NOMO-1 treated with dmso at 0.1 percent for 144 hours (cell line): Measurements from ENCODE around the gene GPR153.

Source experiments
- DNase-seq: peaks from one replicate; lab custom pipeline; 2025; ENCODE audit not compliant: unreplicated experiment; lab: John Stamatoyannopoulos, UW

The GPR153 gene

DNA sequence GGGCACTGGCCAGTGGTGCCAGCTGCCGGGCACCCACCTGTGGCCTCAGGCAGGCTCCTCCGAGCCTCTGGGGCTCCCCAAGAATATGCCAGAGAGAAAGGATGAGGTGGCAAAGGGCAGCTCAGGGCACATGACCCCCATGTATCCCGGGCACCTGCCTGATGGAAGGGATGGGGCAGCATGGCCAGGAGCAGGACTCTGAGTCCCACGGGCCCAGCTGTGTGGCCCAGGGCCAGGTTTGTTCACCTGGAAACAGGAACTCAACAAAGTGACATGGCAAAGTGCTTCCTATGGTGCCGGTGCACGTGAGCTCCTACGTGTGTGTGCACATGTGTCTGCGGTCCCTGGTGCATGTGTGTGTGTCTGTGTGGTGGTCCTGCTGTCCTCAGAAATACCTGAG lies 9.5 kb upstream of the GPR153 start:
- DNase-seq = no peak

DNA sequence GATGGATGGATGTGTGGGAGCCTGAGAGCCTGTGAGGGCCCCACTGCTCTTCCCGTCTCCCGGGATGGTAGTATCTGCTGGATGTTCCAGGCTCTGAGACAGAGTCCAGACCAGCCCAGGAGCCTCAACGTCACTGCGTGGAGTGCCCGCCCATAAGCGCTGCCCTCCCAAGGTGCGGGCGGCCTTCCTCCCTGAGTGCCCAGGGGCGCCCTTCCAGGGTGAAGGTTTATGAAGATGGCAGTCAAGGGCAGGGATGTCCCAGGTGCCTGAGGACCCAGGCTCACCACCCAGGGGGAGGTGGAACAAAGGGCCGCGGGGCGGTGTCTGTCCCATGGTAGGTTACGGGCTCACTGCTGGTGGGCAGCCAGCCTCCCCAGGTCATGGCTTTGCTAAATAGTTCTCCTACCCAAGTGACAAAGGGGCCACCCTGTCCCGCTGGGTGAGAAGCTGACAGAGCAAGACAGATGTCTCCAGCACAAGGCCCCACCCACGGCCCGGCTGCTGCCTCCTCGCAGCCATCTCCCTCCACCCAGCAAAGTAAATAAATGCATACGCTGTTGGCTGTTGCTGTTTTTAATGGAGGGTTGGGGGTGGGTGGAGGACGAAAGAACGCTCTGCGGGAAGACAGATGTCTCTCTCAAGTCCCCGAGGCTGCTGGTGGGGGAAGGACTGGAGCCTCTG lies 9.0 kb upstream of the GPR153 start:
- no peak for DNase-seq

DNA sequence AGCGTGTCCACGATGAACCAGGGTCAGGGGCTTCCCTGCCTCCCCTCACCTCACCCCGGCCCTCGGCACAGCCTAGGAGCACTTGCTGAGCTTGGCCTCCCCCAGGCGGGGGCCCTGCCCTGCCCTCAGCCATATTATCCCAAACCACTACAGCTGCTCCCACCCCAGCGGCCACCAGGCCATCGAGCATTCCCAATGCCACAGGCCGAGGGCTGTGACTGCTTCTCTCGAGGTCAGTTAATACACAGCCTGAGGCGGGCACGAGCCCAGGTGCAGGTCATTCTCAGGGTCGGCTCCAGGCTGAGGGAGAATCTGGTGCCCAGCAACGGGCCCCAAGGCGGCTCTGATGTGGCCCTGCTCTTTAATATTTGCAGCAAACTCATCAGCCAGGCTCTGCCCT lies 8.4 kb upstream of the GPR153 start:
- no peak for DNase-seq

DNA sequence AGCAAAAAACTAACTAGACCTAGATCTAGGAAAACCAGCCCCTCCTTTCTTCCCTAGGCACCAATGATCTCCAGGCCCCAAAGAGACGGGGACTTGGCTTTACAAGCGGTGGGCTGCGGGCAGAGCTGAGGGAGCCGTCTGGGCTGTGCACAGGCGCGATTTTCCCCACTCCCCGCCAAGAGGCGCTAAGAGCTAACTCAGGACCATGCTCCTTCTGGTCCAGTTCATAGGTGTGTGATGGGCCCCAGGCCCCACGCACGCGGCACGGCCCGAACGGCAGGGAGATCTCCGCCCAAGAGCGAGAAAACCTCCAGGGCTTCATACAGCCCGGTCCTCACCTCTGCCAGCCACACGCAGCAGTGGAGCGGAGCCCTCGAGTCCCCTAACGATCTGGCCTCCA lies 7.5 kb upstream of the GPR153 start:
- DNase-seq = no peak

DNA sequence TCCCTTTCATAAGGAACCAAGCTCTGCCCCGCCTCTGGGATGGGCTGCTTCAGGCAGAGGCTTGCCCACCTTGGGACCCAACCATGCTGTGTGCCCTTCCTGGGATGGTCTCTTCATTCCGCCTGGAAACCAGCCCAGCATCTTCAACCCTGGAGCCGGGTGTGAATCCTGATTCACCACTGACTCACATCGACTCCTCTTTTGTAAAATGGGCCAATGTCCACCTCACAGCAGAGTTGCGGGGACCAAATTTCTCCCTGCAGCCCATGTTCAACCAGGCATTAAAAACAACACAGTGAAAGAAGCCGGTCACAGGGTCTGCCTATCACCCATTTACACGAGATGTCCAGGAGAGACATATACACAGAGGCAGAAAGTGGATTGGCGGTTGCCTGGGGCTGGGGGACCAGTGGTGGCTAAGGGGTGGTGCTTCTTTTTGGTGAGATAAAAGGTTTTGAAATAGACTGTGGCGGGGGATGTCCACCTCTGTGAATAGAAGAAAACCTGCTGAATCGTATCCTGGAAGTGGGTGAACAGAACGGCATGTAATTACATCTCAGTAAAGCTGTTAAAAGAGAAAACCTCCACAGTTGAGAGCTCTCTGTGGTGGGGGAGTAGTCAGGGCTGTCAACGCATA lies 6.9 kb upstream of the GPR153 start:
- no peak for DNase-seq

DNA sequence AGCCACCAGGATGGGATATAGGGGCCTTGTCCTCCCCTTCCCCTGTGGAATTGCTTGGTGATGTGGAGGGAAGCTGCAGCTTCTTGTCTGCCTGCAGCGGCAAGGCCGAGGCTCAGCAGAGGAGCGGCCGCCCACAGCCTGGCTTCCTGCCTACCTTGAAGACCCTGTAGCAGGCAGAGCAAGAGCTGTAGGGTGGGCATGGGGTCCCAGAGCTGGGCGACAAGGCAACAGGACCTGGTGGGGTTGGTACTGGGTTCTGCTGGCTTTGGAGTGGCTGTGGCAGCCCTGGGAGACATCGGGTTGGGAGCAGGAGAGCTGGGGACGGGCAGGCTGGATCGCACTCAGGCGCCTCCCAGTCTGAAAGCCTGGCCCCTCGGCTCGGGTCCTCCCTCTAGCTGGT lies 5.7 kb upstream of the GPR153 start:
- DNase-seq = no peak

DNA sequence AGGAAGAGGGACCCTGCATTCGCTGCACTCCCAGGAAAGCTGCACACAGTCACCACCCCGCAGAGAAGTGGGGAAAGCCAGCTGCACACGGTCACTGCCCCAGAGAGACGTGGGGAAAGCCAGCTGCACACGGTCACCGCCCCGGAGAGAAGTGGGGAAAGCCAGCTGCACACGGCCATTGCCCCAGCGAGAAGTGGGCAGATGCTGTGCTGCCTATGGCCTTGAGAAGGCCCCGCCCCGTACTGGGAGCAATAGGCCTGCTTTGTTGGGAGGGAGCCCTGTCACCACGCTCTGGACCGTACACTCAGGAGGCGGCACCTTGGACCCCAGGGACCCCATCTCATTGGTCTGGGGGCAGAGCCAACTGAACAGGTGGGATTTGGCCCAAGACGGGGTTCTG lies 4.3 kb upstream of the GPR153 start:
- DNase-seq = no peak

DNA sequence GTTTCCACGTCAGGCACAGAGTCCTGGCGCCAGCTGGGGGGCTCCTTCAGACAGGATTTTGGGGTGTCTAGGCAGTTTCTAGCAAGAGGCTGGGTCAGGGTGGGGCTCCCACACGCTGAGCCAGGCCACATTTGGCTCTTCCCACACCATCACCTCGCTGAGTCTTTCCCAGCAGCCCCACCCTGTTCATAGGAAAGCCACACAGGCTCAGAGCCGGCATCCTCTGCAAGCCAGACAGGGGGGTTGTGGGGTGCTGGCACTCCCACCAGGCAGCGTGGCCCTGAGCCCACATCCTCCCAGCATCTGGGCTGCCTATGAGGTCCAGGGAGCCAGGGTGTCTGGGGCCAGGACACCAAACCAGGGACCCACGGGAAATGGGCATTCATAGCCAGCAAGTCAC lies 2.8 kb upstream of the GPR153 start:
- no peak for DNase-seq

DNA sequence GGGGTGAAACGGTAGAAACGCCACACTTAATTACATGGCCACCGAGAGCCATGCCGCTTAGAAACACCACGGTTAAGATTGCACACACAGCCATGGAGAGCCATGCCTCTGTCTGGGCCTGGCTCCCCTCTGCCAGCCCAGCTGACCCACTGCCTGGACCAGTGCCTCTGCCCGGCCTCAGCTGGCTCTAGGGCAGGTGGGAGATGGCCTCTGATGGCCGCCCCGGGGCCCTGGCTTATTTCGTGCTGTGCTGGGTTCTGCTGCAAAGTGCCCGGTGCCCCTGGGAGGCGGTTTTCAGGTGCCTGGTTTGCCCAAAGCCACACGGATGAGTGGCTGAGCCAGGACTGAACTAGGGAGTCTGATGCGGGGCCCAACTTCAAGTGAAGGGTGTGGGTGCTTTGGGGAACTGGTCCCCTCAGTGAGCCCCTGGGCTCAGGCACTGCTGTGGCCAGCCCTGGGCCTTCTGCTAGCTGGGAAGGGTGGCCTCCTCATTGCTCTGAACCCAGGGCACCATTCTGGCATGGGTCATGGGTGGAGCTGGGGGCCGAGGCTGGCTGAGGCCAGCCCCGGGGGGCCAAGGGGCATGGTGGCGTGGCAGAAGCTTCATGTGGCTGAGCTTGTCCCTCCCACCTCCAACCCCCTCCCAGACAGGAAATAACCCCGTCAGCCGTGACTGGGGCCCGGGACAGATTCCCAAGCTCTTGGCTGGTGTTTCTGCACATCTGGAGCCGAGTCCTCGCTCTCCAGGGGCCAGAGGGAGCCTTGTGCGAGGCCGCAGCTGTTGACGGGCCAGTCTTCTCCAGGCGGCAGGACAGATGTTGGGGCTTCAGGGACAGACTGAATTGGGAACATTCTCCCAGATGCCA lies 1.9 kb upstream of the GPR153 start:
- no peak for DNase-seq

DNA sequence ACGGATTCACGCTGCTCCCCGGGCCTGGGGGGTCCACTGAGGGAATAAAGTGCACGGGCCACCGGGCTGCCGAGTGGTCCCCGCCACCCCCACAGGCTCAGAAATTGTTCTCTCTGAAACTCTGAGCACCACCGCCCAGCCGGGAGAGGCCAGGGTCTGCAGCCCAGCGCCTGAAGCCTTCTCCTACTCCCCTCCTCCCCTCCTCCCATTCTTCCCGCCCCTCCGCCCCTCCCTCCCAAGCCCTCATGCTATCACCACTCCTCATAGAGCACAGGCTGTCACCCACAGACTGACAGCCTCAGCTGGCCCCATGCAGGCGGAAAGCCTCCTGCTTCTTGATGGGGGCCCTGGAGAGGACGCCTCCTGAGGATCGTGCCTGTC lies 707 bp upstream of the GPR153 start:
- DNase-seq = no peak

DNA sequence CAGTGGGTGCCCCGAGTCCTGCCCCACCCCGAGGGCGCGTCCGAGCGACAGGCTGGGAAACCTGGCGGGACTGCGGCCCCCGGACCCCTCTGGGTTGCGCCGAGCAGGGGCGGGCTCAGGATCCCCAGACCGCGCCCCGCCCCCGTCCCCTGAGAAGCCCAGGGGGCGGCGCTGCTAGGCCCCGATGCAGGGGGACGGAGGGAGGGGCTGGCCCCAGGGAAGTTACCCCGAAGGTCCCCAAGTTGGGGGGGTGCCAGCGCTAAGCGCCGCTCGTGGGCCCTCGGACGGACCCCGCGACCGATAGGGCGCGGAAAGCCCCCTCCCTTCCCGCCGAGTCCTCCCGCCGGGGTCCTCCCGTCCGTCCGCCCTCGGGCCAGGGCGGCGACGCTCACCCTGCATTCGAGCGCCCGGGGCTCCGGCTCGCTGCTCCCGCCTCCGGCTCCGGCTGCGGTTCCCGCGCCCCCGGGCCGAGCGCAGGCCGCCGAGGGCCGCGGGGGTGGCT lies 414 bp downstream of the GPR153 start:
- no peak for DNase-seq

DNA sequence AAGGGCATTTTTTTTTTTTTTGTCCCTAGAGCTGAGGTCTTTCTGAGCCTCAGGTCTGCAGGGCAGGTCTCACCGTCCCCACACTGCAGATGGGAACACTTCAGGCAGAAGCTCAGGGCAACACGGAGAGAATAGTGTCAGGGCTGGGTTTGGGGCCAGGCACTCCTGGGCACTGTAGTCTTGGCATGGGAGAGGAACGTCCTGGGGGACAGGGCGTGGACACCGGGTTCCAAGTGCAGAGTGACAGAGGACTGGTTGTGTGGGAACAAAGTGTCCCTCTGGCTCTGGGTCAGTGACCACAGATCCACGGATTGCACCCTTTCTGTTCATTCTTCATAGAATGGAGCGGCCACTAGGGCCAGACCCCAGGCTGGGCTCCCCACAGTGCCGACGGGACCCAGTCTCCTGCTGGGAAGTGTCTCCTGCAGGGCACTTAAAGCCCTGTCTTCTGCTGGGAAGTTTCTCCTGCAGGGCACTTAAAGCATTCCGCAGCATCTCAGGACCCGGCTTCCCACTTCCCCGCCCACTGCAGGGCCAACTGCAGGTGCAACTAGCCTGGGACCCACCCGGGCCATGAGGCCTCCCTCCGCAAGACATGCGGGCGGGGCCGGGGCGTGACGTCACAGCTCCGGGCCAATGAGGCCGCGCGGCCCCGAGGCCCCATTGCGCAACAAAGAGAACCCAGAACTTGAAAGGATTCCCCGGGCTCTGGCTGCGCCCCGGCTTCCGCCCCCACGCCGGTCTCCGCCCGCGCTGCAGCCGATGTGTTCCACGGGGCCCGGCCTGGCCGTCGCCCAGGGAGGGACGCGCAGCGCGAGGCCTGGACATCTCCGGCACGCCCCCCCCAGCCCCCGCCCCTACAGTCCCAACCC lies 1.2 kb downstream of the GPR153 start:
- peak; percentile 72 for DNase-seq

DNA sequence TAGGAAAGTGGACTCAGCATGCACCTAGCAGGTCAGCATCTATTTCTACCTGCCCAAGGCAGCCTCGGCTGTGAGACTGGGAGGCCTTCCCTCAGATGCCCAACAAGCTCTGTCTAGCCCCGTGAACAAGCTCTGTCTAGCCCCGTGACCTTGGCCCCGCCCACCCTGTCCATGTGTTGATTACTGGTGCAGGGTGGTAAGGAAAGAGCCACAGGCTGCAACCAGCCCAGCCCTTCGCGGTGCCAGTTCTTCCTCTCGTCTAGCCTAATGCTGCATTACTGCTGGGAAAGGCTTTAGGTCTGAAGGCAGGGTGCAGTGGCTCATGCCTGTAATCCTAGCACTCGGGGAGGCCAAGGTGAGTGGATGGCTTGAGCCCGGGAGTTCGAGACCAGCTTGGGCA lies 2.2 kb downstream of the GPR153 start:
- DNase-seq = no peak

DNA sequence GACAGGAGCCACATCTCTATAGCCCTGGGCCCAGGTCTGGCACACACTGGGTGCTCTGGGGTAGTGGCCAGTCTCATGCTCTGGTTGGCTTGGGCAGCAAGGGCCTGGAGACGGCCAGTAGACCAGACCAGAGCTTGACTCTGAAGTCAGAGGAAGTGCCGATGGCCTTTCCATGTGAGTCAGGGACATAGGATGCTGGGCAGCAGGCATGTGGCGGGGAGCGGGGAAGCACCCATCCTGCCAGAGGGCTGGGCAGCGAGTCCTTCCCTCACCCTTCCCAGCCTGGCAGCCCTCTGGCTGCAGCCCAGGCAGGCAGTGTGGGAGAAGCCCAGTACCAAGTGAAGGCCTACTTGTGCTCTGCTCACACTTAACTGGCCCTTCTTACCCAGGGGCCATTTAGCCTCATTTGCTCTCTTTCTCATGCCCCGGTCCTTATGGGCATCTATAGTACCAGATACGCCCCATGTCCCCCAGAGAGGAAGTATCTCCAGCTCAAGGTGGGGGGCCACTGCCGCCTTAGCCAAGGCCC lies 3.3 kb downstream of the GPR153 start:
- DNase-seq = no peak

DNA sequence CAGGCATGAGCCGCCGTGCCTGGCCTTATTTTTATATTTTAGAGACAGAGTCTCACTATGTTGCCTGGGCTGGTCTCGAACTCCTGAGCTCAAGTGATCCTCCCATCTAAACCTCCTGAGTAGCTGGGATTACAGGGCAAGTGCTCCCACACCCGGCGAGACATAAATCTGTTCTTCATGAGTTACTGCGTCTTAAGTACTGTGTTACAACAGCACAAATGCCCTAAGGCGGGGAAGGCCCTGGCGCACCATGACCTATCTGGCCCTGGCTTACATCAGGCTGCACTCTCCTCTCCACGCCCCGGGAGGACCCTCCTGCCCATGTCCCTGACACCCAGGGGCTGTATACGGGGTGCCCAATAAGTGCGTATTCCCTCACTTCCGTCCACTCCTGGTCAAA lies 4.3 kb downstream of the GPR153 start:
- DNase-seq = no peak

DNA sequence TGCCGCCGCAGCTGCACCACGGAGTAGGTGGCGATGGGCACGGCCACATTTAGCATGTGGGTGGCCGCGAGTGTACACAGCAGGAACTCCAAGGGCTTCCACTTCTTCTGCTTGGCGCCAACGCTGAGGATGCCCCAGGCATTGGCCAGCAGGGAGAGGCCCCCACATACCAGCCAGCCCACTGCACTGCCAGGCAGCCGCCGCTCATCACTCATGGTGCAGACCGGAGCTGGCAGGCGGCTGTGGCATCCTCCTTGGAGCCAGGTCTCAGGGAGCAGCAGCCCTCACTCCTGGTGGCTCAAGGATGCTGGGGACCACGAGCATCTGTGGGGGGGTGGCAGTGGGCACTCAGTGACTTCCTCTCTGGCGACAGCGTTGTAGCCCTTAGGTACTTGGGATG lies 6.2 kb downstream of the GPR153 start:
- no peak for DNase-seq

DNA sequence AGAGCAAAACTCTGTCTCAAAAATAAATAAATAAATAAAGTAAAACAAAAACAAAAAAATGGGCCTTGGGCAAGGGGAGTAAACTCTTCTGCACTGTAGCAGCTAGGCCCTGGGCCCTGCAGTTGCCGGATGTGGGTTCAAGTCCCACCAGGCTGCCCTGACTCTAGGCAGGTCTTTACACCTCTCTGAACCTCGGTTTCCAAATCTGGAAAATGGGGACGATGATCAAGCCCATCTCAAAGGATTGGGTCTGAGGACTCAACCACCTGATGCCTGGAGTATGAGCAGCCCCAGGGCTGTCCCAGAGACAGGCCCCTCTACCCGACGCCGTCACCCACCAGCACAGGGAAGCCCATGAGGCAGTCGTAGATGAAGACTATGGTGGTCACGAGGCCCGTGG lies 7.5 kb downstream of the GPR153 start:
- DNase-seq = no peak

DNA sequence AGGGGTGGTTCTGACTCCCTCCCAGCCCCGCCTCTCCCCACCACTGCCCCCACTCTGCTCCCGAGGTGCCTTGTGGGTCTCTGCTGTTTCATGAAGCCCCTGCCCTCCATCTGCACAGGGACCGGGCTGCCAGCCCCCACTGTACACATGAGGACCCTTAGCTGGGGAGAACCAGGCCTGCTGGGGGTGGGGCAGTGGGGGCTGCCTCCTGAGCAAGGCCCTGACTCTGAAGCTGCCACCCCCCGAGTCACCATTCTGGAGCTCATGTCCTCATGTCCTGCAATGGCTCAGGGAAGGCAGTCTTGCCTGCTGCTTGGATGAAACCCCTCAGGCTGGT lies 8.6 kb downstream of the GPR153 start:
- no peak for DNase-seq

DNA sequence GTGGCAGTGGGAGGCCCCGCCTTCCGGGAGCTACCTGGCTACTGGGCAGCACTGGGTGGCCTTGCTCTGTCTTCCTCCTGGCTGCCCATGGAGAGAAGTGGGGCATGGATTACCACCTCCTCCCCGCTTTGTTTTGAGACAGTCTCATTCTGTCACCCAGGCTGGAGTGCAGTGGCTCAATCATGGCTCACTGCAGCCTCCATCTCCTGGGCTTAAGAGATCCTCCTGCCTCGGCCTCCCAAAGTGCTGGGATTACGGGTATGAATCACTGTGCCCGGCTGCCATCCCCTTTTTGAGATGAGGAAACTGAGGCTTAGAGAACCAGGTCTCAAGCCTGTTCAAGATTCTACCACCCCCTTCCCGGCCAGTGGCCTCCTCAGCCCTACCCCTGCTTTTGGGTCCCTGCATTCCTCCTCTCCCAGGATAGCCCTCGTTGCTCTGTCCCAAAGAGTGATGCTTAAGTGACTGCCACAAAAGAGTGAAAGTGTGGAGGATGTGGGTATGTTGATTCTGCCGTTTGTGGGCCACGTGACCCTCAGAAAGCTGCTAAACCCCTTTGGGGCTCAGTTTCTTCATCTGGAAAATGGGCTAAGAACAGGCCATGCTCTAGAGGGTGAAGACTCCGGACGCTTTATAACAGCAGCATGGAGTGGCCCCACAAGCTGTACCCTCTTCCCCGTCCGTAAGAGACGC lies 9.1 kb downstream of the GPR153 start:
- no peak for DNase-seq

DNA sequence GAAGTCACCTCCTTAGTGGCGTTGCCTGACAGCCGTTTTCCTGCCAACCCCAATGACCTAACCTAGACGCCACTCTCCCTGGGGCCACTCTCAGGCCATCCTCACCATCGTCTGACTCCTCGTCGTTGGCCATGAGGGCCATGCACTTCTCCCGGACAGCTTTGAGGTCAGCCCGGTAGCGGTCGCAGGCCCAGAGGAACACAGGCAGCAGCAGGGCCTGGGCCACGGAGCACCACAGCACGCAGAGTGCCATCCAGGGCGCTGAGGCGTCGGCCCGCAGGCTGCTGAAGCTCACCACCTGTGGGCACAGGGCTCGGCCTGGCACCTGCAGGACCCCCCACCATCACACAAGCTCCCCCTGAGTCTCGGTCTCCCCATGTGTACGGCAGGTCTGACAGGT lies 9.7 kb downstream of the GPR153 start:
- no peak for DNase-seq
